Endothelial cell of umbilical vein (primary cell): ENCODE data around the gene PARD3B.

Experiments used
- EZH2 ChIP-seq: IDR thresholded peaks from 2 replicates; pipeline ENCODE4 v1.6.1; 2012; ENCODE audit warnings: borderline replicate concordance, low read depth, mild to moderate bottlenecking, moderate library complexity, low read length, inconsistent platforms; ENCODE audit not compliant: severe bottlenecking
- TF ChIP-seq, protein P1 (sequence below), 2 donors: IDR thresholded peaks; 1 replicate in 1 of 2; 2 replicates in 1 of 2; pipeline ENCODE4 v1.5.1; 2011; ENCODE audit warnings: low read length in 2 of 2, mild to moderate bottlenecking in 2 of 2, moderate library complexity in 2 of 2, control low read depth in 1 of 2, inconsistent platforms in 1 of 2, low read depth in 1 of 2; ENCODE audit not compliant: insufficient read depth in 1 of 2; ENCODE audit errors: extremely low read depth in 1 of 2

DNA sequence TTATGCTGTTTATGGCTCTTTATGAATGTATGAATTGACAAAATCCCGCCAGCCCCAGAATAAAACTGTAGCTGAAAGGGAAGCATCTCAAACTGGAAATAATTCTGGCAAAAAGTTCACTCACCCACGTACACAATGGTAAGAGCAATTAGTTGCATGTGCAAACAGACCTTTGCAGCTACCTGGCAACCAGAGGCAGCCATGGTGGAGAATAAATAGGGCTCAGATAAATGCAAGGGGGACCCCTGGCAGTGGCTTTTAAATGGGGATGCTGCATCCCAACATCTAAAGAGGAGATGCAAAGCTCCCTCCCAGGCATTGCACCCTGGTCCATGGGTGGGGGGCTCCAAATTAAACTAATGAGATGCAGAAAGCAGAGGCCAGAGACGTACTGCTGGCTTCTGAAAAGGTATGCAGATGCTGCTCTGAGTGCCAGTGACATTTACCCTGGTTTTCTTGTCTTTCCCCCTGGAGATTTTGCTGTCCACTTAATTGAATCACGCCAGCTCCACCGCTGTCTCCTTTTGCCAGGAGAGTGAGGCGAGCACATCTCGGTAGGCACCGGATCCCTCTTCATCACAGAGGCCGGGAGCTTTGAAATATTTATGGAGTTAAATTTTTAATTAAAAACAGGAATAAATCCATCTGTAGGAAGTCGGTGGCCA, 1010.4 kb downstream of the PARD3B start:
- TF ChIP-seq, protein P1, sequence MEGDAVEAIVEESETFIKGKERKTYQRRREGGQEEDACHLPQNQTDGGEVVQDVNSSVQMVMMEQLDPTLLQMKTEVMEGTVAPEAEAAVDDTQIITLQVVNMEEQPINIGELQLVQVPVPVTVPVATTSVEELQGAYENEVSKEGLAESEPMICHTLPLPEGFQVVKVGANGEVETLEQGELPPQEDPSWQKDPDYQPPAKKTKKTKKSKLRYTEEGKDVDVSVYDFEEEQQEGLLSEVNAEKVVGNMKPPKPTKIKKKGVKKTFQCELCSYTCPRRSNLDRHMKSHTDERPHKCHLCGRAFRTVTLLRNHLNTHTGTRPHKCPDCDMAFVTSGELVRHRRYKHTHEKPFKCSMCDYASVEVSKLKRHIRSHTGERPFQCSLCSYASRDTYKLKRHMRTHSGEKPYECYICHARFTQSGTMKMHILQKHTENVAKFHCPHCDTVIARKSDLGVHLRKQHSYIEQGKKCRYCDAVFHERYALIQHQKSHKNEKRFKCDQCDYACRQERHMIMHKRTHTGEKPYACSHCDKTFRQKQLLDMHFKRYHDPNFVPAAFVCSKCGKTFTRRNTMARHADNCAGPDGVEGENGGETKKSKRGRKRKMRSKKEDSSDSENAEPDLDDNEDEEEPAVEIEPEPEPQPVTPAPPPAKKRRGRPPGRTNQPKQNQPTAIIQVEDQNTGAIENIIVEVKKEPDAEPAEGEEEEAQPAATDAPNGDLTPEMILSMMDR (IDR thresholded peaks at IDR 0.05; ENCODE audit: extremely low read depth in 1 of 2, insufficient read depth in 1 of 2, low read depth in 1 of 2, low read length in 2 of 2): no peak
- TF ChIP-seq EZH2: no peak
